HG02884 (cell line): Measurements from ENCODE around the gene GRIP1.

Source experiments
- ATAC-seq: cut with Tn5 transposase; IDR thresholded peaks from one replicate; pipeline ENCODE4 v1.9.1; 2021; ENCODE audit warnings: mild to moderate bottlenecking, moderate library complexity; ENCODE audit not compliant: unreplicated experiment

GRIP1 gene

GRCh38 chr12:66678338-66679275, at the start of gene GRIP1:
Gene GRIP1 (minus strand): TSS chr12:66679076. CDS start chr12:66678904, 172 bp downstream.
- ATAC-seq, result no peak

GRCh38 chr12:66726556-66726955, 47.7 kb upstream of the GRIP1 start:
- ATAC-seq, result no peak

GRCh38 chr12:66725031-66725430, 46.2 kb upstream of the GRIP1 start:
- ATAC-seq, result no peak

DNA sequence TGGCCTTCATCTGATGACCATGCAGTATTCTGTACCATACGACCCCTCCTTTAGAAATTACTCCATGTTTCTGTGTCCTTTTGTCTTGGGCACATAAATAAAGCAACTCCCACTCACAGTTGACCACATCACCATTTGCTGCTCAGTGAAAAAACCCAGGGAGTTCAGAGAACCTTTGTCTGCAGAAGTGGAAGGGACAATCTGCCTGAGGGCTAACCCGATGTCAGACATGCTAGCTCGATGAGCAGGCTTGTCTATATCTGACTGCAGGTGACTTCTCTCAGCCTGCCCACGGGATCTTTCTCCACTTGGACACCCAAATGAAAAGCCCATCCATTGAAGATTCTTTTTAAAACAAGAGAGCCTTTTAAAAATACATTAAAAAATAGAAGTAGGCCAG, 45.7 kb upstream of the GRIP1 start:
- no peak for ATAC-seq

DNA sequence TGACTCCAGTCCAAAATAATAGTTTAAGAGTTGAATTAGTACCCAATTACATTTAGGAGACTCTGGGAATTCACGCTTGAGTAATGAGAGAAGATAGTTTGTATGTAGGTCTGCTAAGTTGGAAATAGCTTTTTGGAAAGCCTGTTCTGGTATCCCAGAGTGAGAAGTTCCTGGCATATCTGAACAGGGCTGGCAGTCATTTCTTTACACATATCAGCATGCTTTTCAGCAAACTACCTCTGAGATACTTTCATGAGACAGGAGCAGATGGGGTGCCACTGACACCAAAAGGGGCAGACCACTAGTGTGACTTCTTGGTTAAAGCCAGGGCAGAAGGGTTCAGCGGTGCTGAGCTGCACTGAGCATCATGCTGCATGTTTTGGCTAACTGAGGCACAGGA, 45.1 kb upstream of the GRIP1 start:
- no peak for ATAC-seq

DNA sequence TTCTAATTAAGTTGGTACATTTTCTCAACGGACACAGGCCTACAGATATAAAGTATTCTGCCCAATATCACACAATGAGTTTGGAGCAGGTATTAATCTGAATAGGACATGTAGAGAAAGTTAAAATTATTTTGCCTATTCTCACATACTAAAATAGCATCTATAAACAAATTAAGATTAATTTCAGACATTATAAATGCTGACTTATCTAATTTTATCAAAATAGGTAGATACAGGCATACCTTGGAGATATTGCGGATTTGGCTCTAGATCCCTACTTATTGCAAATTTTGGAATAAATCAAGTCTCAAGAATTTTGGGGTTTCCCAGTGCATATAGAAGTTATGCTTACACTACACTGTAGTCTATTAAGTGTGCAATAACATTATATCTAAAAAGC, 41.0 kb upstream of the GRIP1 start:
- no peak for ATAC-seq

DNA sequence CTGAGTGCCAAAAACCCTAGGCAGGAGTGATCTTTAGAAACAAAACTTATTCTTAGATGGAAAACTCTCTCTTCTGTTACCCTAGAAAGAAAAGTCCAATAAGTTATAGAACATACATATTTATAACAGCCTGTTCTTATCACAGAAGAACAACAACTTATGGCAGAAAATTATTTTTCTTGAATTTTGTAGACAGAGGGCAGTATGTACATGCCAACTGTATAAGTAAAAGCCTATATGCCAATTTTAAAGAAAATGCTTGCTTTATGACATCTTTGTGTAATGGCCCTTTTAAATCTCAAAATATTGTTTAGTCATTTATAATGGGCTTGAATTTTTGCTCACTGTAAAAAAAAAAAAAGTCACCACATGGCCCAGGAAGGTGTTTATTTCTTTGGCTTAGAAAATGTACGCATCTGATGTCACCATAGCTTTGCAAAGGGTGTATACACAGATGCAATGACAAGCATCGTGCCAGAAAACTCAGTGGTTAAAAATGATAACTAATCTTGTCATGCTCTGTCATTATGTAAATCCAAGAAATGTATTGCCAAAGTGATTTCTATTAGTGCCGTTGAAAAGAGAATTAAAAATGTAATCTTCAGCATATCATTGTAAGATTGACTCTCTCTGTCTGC, 38.3 kb upstream of the GRIP1 start:
- no peak for ATAC-seq

GRCh38 chr12:66716522-66716921, 37.6 kb upstream of the GRIP1 start:
- ATAC-seq, result no peak

- no peak for ATAC-seq
Observed at GRCh38 chr12:66714709-66715108, 35.8 kb upstream of the GRIP1 start.

DNA sequence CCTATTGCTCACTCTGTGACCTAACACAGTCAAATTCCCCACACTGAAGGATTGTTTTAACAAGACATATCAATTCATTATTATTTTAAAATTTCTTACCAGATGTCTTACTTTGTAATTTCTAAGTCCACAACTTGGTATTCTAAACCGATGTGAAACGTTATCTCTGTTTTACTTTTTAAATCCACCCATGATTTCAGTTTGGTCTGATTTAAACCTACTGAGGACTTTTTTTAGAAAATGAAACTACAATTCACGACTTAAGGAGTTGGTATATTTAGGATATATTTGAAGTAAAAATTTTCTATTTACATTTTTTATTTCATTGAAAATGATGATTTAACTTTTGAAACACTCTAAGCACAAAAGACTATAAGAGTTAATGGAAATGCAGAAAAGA, 35.1 kb upstream of the GRIP1 start:
- no peak for ATAC-seq

- ATAC-seq, result no peak
Observed at GRCh38 chr12:66709893-66710292, 31.0 kb upstream of the GRIP1 start.

GRCh38 chr12:66709457-66709773, 30.5 kb upstream of the GRIP1 start:
- ATAC-seq, result no peak

DNA sequence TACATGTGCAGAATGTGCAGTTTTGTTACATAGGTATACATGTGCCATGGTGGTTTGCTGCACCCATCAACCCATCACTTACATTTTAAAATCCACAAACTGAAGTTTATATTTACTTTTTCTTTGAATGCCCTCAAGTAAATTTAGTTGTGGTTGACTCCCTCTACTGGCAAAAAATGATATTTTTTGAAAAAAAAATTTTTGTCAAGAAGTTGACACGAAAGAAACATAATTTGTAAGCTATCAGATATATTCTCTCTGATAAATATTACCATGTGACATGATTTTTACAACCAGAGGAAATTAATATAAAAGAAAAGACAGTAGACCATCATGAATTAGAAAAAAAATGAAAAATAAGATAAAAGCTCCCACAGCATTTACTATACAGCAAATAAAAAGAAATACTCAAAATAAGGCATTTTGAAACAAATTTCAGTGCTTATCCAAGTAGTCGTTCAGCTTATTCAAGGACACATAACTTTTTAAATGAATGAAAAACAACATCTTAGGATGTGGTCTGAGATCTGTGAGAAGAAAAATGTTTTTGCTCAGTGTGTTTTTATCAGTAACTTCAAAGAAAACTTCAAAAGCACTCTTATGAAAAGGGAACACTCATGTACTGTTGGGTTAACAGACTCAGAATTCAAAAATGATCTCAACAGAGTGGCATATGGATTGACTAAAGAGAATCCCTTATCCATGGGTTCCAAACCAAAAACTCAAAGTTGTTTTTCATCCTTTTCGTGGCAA, 30.0 kb upstream of the GRIP1 start:
- no peak for ATAC-seq

DNA sequence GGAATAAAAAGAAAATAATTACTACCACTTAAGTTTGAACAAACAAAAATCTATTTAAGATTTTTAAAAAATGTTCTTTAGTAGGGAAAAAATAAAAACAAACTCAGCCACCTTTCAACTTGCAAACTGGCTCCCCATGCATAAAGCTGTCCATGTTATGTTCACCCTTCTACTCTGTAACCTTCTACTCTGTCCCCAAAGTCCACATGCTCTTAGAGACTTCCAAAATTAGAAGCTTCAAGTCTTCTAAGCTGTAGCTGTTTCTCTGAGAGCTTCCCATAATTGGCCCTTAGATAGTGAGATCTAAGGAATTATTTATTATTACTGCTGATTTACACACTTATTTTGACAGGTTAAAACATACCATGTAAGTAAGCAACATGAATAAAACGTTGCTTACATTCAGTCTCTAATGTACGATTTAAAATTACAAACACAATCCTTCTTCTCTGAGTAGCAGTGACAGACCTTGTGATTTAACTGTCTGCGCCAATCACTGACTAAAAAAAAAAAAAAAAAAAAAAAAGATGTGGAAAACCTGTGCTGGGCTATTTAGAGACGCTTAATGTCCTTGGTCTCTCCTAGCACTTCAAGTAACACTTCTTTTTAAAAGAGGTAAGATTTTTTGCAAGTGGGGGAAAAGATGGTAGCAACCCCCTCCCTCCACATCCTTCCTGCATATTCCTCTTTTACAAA, 28.3 kb upstream of the GRIP1 start:
- no peak for ATAC-seq

DNA sequence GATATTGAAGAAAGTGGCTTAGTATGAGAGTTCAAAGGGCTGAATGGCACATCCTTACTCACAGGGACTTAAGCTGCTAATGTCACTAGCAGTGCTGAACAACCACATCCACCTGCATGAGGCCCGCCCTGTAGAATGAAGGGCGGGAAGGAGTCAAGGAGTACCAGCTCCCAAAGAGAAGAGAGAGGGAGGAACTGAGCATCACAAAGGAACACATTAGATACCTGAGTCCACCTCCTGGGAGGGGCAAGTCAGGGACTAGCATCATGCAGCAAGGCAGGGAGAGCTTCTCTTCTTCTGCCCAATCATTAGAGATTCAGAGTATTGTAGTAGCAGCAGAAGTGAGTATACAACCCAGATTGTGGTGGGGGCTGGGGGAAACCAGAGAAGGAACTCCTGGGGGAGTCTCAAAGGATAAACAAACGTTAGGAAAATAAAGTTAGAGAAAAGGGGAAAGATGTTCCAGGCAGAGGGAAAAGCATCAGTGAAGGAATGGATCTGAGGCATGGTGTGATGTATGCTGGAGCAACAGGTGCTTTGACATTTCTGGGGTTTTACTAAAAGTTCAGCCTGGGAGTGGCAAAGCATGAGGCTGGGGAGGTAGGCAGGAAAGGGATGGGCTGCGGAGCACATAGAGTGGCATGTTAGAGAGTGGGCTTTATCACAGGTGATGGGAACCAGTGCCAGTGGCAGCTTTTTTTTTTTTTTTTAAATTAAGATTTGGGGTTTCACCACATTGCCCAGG, 21.0 kb upstream of the GRIP1 start:
- no peak for ATAC-seq

GRCh38 chr12:66698558-66698957, 19.7 kb upstream of the GRIP1 start:
- no peak for ATAC-seq

- no peak for ATAC-seq
Observed at GRCh38 chr12:66697404-66697803, 18.5 kb upstream of the GRIP1 start.

DNA sequence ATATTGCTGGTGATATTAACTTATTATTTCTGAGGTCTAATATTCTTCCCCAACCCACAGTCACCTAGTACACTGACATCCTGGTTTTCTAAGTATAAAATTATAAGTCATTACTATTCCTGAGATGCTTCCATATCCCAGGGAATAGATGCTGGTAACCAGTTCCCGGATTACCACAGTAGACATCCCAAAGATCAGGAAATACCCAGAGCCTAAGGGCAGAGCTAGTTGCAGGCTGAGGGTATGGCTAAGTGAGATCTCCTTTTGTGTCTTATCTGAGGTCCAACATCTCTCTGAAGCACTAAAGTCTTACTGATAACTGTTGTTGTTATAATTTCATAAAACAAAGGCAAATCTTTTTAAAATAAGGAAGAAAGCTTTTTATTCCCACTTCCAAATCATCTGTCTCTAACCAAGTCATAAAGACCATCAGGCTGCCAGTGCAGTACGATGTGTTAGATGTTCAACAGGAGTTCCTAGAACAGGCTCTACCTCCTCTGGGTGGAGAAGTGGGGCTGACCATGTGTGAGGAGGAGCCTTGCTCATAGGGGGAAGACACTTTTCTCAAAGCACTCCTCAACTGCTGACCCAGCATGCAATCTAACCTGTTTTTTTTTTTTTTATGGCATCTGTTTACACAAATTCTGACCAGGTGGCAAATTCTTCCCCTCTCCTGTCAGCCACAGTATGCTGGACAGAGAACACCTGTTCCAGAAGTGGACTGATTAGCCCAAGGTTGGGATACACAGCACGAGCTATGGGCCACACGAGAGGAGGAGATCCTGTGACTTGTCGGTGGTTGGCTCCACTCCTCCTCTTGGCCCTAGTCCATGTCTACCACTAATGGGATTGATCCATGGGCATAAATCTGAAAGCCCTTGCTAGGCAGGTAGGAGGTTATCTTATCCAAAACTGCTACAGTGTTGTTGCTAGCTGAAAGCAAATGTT, 16.1 kb upstream of the GRIP1 start:
- ATAC-seq, result no peak

- peak; percentile 87 for ATAC-seq
Observed at GRCh38 chr12:66693901-66694513, 15.1 kb upstream of the GRIP1 start.
